KMS-11 (cell line): Measurements from ENCODE around the gene KLHL29.

Source experiments
- H2AFZ ChIP-seq: fragments of 200-600 bp; sonication (generic); 2 replicates; pipeline ENCODE4 v1.6.1; 2016; ENCODE audit warnings: antibody characterized with exemption, mixed run types, low read depth
- H3K27ac ChIP-seq: fragments of 200-600 bp; sonication (generic); 2 replicates; pipeline ENCODE4 v1.6.1; 2016; ENCODE audit warnings: mild to moderate bottlenecking, mixed run types
- H3K27me3 ChIP-seq: fragments of 200-600 bp; sonication (generic); 2 replicates; pipeline ENCODE4 v1.6.1; 2017; ENCODE audit warnings: mild to moderate bottlenecking, low read depth, mixed run types, moderate library complexity; ENCODE audit not compliant: insufficient read depth
- H3K36me3 ChIP-seq: fragments of 200-600 bp; sonication (generic); 2 replicates; pipeline ENCODE4 v1.6.1; 2017; ENCODE audit warnings: mild to moderate bottlenecking, mixed run types; ENCODE audit not compliant: insufficient read depth
- H3K4me1 ChIP-seq: fragments of 200-600 bp; sonication (generic); 2 replicates; pipeline ENCODE4 v1.6.1; 2016; ENCODE audit warnings: mild to moderate bottlenecking, low read depth, mixed run types; ENCODE audit not compliant: poor library complexity, severe bottlenecking
- H3K4me2 ChIP-seq: fragments of 200-600 bp; sonication (generic); 2 replicates; pipeline ENCODE4 v1.7.0; 2016; ENCODE audit warnings: mild to moderate bottlenecking, mixed run types
- H3K4me3 ChIP-seq: fragments of 200-600 bp; sonication (generic); IDR thresholded peaks from 2 replicates; pipeline ENCODE4 v1.6.1; 2017; ENCODE audit warnings: low read depth, low read length, mixed read lengths; ENCODE audit not compliant: insufficient read depth
- H3K79me2 ChIP-seq: fragments of 200-600 bp; sonication (generic); 2 replicates; pipeline ENCODE4 v1.6.1; 2016; ENCODE audit warnings: low read depth, mixed run types; ENCODE audit not compliant: insufficient read depth
- H3K9ac ChIP-seq: fragments of 200-600 bp; sonication (generic); 2 replicates; pipeline ENCODE4 v1.6.1; 2016; ENCODE audit warnings: mild to moderate bottlenecking, mixed run types
- H4K20me1 ChIP-seq: fragments of 200-600 bp; sonication (generic); 2 replicates; pipeline ENCODE4 v1.6.1; 2016; ENCODE audit warnings: mild to moderate bottlenecking, mixed run types; ENCODE audit not compliant: insufficient read depth
- TF ChIP-seq, protein P1 (sequence below): fragments of 200-600 bp; sonication (generic); conservative IDR thresholded peaks from 2 replicates; pipeline ENCODE4 v1.6.1; 2017; ENCODE audit warnings: low read depth, mild to moderate bottlenecking, antibody characterized with exemption, low read length, moderate library complexity, mixed read lengths

The KLHL29 gene

DNA sequence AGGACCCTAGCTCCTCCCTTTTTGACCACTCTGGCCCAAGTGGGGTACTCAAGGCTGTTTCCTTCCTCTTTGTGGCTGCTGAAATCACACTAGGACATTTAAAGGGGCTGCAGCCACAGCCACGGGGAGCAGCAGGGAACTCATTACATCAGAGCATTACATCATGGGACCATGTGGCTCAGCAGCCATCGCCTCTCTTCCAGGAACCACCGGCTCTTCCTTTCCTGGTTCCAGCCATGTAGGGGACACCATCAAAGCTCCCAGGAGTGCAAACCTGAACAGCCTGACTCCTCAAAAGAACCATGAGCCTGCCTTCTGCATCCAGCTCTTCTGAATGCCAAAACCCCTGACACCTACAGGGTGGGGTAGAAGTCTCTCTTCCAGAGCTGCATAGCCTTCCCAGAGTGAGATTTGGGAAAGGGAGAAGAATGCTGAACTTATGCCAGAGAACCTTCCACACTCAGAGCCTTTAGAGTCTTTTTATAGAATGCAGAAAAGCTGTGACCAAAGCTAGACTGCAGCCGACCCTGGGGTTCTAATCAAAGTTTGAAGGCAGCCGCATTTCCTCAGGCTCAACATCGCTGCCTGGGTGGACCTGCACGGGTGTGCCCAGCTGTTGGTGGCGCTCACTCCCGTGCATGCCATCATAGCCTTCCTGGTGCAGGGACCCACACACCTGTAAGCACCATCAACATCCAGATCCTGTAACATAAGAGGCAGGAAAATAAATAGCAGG lies 121.7 kb downstream of the KLHL29 start:
- no peaks in the 10 kb centered on the region for H4K20me1 ChIP-seq
- H3K27me3 ChIP-seq = no peaks in the 10 kb centered on the region
- H3K79me2 ChIP-seq = no peaks in the 10 kb centered on the region
- H3K4me3 ChIP-seq = no peak overlapping the region
- no peak overlapping the region for H3K9ac ChIP-seq
- H3K27ac ChIP-seq = no peak overlapping the region
- H2AFZ ChIP-seq = no peak overlapping the region
- no peaks in the 10 kb centered on the region for H3K36me3 ChIP-seq
- H3K4me2 ChIP-seq = no peak overlapping the region
- H3K4me1 ChIP-seq = no peaks in the 10 kb centered on the region
- TF ChIP-seq, protein P1, sequence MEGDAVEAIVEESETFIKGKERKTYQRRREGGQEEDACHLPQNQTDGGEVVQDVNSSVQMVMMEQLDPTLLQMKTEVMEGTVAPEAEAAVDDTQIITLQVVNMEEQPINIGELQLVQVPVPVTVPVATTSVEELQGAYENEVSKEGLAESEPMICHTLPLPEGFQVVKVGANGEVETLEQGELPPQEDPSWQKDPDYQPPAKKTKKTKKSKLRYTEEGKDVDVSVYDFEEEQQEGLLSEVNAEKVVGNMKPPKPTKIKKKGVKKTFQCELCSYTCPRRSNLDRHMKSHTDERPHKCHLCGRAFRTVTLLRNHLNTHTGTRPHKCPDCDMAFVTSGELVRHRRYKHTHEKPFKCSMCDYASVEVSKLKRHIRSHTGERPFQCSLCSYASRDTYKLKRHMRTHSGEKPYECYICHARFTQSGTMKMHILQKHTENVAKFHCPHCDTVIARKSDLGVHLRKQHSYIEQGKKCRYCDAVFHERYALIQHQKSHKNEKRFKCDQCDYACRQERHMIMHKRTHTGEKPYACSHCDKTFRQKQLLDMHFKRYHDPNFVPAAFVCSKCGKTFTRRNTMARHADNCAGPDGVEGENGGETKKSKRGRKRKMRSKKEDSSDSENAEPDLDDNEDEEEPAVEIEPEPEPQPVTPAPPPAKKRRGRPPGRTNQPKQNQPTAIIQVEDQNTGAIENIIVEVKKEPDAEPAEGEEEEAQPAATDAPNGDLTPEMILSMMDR = no peak

DNA sequence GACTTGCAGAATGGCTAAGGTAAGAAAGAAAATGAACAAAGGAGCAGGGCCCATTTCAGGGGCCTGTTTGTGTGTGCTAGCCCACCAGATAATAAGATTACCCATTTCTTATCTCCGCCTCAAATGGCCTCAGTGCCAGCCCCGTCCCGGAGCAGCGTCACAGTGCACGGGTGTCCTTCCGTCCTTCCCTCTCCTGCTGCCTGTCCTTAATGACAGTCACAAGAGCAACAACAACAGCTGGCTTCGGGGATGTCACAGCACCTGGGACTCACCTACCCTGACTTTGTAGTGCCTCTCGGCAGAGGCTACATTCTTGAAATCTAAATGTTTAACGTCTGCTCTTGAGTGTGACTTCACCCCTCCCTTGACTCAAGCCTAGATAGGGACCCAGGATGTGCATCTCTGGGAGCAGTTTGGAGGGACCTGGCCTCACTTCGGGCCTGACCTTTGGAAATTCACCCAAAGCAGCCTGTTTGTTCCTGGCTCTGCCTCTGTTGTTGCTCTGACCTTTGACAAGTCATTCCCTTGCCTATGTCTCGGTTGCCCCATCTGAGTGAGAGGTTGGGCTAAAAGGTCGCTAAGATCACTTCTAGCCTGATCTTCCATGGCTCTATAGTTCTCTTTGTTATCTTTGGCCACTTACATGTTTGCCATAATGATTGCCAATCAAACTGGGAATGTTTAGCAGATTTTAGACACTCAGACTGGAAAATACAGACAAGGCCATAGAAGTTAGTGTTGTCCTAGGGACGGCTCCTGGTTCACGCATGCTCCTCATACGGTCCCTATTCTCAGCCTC lies 122.5 kb downstream of the KLHL29 start:
- Histone ChIP-seq H3K4me1 (no peaks in the 10 kb centered on the region), H3K4me3 (no peak overlapping the region), H3K9ac (no peak overlapping the region), H3K27ac (no peak overlapping the region), H3K4me2 (no peak overlapping the region), H3K79me2 (no peaks in the 10 kb centered on the region), H3K36me3 (no peaks in the 10 kb centered on the region), H3K27me3 (no peaks in the 10 kb centered on the region), H4K20me1 (no peaks in the 10 kb centered on the region), H2AFZ (no peak overlapping the region)
- TF ChIP-seq, protein P1 = no peak

DNA sequence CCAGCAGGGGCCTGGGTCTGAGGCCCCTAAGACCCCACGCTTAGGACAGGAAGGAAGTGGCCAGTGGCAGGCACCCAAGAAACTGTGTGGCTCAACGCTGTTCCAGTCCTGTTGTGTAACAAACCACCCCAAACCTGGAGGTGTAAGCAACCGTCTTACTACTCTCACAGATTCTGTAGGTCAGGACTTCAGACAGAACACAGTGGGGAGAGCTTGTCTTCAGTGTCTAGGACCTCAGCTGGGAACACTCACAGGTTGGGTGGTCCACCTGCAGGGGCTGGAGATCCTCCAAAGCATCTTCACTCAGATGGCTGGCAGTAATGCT lies 123.0 kb downstream of the KLHL29 start:
- H4K20me1 ChIP-seq = no peaks in the 10 kb centered on the region
- no peaks in the 10 kb centered on the region for H3K27me3 ChIP-seq
- no peaks in the 10 kb centered on the region for H3K36me3 ChIP-seq
- no peak overlapping the region for H2AFZ ChIP-seq
- no peaks in the 10 kb centered on the region for H3K79me2 ChIP-seq
- H3K4me1 ChIP-seq = no peaks in the 10 kb centered on the region
- H3K27ac ChIP-seq = no peak overlapping the region
- no peak overlapping the region for H3K4me2 ChIP-seq
- H3K4me3 ChIP-seq = no peak overlapping the region
- TF ChIP-seq, protein P1 = no peak
- no peak overlapping the region for H3K9ac ChIP-seq

DNA sequence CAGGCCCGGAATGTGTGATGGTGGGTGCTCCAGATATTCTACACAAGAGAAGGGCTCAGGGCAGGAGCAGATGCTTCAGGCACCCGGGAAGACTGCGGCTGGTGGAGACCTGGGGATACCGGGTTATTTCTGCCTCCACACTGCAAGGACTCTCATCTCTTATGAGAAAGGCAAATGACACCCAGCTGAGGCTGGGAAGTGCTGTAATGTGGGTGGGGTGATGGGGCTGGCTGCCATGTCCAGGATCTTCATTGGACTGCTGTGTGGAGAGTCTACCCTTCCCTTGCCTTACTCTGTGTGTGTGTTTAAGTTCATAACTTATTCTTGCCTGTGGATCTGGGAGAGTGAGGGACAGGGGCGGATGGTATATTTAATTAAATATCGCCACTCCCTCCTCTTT lies 124.1 kb downstream of the KLHL29 start:
- Histone ChIP-seq H3K27me3 (no peaks in the 10 kb centered on the region), H3K9ac (no peak overlapping the region), H3K4me2 (no peak overlapping the region), H3K4me3 (no peak overlapping the region), H3K4me1 (no peaks in the 10 kb centered on the region), H3K36me3 (no peaks in the 10 kb centered on the region), H2AFZ (no peak overlapping the region), H4K20me1 (no peaks in the 10 kb centered on the region), H3K79me2 (no peaks in the 10 kb centered on the region), H3K27ac (no peak overlapping the region)
- TF ChIP-seq, protein P1 = no peak
